Myocyte (in vitro differentiated cells): Measurements from ENCODE around the gene DIAPH3. TPM values are rescaled to one million over a fixed set of nuclear protein-coding genes. Genes with fewer than 3 reads are reported as not detected.

Experiments used
- DNase-seq: peaks from one replicate; pipeline ENCODE4 v3.0.0-alpha.2; 2012; ENCODE audit warnings: low read depth
- total RNA-seq: library from RNA; depleted of rRNA; stranded (reverse); fragments of >200 nt; gene quantifications from 2 replicates; pipeline ENCODE4 v1.2.3, GENCODE V29; 2014

Gene DIAPH3
- total RNA-seq, 1 donor from 2014 or later = 3.2 TPM

DNA sequence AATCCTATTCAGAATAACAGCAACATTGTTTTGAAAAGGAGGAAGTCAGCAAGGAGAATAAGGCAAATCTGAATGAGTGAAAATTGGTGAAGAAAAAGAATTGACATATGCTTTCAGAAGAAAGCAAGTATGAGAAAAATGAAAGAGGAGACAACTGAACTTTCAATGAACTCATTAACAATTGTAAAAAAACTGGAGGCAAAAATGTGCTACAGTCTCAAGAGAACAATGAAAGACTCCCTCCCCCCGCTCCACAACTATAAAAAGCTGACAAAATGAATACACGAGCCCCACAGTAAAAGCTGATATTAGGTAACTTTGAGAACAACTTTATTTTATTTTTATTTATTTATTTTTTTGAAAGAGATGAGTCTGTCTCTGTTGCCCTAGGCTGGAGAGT is 373.1 kb downstream of the DIAPH3 start:
- peak; percentile 23 for DNase-seq

DNA sequence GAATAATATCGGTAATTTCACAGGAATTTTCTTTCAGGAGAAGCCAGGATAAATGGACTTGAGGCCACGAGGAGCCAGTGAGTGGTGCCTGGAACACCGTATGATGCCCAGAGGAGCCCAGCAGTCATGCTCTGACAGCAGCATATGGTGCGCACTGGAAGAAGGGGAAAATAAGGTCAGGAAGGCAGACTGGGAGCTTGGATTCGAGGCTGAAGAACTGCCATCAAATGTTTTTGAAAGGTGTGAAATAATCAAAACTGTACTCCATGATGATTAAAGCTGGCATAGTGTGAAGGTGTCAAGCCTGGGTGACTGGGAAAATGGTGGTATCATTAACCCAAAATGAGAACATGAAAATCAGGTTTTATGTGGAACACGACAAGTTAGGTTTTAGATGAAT is 374.2 kb downstream of the DIAPH3 start:
- DNase-seq = no peak

DNA sequence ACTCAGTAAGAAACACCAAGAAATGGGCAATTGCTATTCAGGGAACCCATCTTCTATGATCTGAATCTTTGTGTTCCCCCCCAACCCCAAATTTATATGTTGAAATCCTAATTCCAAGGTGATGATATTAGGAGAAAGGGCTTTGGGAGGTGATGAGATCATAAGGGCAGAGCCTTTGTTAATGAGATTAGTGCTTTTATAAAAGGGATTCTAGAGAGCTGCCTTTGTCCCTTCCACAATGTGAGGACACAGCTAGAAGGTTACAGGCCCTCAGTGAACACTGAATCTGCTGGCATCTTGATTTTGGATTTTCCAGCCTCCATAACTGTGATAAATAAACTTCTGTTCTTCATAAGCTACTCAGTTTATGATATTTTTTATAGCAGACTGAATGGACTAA is 376.0 kb downstream of the DIAPH3 start:
- no peak for DNase-seq

GRCh38 chr13:59782696-59783095 is 381.0 kb downstream of the DIAPH3 start:
- DNase-seq = no peak

GRCh38 chr13:59780058-59780457 is 383.7 kb downstream of the DIAPH3 start:
- DNase-seq = no peak

DNA sequence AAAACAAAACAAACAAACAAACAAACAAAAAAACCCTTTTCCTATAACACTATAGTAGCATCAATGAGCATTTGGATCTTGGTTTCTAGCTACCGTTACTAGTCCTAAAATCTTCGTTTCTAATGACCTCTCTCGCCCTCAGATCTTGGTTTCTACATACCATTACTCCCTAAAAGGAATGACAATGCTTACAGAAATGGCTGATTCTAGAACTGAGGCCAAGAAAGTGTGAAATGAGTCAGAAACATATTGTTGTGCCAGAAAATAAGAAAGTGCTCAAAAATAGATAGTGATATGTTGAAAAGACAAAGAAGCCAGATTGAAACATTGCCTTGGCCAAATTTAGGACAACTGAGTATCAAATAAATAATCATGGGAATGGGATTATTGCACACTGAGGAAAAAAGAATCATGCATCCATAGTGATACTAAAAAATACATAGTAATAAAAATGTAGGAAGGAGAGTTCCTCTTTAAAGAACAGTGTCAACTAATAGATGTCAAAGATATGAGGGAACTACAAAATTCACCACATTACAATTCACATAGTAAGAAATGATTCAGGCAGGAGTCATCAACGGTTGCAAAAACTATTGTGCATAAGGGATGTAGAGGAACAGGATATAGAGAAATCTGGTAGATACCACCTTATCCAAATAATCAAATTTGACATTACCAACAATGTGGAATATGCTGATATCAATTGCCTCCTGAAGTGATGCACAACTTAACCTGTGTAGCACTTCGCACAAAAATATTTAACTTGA is 386.6 kb downstream of the DIAPH3 start:
- peak; percentile 31 for DNase-seq

GRCh38 chr13:59774491-59774971 is 389.2 kb downstream of the DIAPH3 start:
- DNase-seq = peak; percentile 35

- DNase-seq = peak; percentile 37
These were observed 392.5 kb downstream of the DIAPH3 start for GRCh38 chr13:59771272-59771671.

- DNase-seq = no peak
These were observed 393.3 kb downstream of the DIAPH3 start for GRCh38 chr13:59770451-59770850.

- no peak for DNase-seq
These were observed 397.5 kb downstream of the DIAPH3 start for GRCh38 chr13:59766236-59766635.

DNA sequence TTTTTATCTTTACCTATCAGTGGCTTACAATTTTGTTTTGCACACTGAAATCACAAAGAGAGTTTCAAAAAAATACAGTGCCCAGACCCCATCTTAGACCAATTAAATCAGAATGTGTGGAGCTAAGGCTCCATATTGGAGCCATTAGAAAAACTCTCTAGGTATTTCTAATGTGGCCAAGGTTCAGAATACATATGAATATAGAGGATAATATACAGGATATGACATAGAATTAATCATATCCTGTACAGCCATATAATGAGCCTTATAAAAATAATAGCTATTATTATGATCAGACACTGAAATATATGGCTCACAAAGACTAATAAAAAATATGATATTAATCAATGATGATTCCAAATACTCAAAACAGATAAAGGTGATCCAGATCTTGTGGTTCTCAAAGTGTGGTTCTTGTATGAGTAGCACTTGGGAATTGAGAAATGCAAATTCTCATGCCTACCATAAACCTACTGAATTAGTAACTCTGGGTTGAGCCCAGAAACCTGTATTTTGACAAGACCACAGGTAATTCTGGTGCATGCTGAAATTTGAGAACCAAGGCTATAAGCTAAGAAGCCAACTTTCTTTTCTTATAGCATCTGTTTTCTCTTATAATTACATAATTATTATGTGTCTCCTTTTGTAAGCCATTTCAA is 408.0 kb downstream of the DIAPH3 start:
- DNase-seq = no peak

- DNase-seq = no peak
These were observed 409.3 kb downstream of the DIAPH3 start for GRCh38 chr13:59754411-59754810.

DNA sequence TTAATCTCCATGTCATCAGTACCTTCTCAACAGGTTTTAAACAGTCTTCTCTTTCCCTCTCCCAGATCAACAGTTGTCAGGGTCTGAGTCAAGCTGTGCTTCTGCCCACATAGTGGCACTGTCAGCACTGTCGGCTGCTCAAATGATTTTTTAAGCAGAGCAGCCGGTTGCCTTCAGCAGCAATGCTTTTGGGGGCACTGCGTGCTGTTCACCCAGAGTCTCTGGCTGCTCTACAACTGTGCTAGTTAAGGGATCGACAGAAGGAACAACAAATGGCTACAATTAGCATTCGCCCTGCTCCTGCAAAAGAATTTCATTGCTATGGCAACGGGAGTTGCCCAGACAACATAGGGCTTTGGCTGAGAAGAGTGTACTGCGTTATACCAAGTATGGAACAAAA is 412.9 kb downstream of the DIAPH3 start:
- DNase-seq = peak; percentile 78

DNA sequence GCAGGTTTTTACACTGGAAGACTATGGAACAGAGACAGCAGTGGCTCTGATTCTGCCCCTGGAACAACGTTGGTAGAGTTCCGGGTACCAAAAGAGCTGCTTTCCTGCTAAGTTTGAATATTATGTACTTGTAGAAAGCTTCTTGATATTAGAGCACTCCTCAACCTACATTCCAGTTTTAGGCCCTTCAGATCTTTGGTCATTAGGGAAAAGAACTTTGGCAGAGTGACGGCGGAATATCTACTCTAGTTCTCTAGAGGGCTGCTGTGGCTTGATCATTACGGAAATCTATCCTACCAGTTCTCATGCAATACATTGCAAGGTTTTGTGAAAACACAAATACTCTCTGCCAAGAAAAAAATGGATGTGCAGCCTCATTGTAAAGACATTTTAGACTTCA is 415.7 kb downstream of the DIAPH3 start:
- no peak for DNase-seq

GRCh38 chr13:59747529-59747928 is 416.2 kb downstream of the DIAPH3 start:
- DNase-seq = no peak

DNA sequence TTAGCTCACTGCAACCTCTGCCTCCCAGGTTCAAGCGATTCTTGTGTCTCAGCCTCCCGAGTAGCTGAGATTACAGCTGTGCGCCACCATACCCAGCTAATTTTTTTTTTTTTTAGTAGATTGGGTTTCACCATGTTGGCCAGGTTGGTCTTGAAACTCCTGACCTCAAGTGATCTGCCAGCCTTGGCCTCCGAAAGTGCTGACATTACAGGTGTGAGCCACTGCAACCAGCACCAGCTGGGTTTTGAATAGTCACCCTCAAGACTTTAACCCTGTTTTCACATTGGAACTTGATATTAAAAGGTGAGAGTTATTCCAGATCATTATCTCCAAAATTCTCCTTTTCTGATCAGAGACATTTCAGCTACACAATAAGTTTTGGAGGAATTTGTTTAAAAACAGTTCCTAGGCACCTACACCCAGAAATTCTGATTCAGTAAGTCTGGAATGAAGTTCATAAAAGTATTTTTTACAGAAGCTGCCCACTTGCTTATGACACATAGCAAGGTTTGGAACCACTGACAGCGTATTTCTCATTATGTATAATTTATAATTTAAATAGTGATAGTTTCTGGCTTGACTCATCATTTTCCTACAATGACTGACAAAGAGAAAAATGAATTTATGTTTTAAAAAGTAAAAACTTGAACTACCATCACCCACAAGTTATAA is 417.3 kb downstream of the DIAPH3 start:
- DNase-seq = no peak

DNA sequence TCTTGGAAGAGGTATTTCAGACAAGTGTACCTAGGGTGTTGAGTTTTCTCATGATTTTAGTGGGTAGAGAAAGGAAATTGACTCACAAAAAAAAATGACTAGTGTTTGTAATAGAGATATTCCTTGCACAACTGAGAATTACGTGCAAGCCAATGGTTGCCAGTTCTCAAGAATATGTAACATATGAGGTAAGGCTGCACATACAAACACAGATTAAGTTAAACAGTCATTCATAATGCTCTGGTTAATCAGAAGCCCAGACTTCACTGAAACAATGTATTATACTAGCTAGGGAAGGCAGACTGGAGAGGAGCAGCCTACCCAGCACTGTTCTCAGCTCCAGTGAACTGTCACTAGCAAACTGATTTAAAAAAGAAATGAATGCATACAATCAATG is 418.3 kb downstream of the DIAPH3 start:
- no peak for DNase-seq

DNA sequence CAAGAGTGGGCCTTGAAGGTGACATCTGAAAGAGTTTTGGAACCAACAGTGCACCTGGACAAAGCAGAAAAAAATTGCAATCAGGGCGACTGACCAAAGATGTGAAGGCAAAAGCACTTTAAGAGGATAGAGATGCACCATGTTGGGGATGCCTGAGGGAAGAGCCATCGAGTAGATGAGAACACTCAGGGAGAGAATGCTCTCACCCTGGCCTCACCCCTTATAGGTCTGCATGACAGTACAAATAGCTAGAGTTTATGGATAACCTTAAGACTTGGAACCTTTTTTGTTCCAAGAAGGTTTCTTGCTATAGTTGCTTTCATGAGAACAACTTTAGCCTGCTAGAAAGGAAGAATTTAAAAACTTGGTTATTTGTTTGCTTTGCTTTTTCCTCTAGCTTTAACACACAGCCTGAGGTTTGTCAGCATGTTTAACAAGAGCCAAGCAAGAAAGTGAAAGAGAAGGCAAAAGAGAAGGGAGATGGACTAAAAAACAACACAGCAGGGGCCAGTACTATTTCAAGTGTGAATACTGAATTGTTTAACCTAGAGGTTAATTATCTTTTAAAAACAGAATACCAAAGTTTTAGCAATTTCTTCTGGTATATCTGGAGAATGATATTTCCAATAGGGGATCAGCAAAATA is 418.9 kb downstream of the DIAPH3 start:
- DNase-seq = no peak

- DNase-seq = no peak
These were observed 420.5 kb downstream of the DIAPH3 start for GRCh38 chr13:59743195-59743594.

GRCh38 chr13:59742467-59742866 is 421.3 kb downstream of the DIAPH3 start:
- DNase-seq = no peak

DNA sequence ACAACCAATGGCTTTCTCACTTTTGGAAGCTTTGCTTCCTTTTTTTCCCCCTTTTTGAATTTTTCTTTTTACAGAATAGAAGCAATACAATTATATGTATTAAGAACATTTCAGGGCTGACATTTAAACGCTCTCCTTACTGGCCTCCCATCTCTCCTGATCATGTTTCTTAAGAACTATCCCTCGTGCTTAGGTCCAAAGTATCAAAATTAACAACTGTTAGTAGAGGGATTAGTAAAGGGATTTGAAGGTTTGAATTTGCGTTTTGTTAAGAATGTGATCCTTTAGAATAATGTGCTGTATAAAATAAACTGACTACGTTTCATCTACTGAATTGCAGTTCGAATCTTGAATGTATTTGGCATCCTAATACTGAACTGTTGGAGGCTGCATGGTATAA is 424.8 kb downstream of the DIAPH3 start:
- DNase-seq = no peak

GRCh38 chr13:59734393-59734792 is 429.3 kb downstream of the DIAPH3 start:
- DNase-seq = no peak
